Measurements from ENCODE around the gene C1QA.

C1QA gene

DNA sequence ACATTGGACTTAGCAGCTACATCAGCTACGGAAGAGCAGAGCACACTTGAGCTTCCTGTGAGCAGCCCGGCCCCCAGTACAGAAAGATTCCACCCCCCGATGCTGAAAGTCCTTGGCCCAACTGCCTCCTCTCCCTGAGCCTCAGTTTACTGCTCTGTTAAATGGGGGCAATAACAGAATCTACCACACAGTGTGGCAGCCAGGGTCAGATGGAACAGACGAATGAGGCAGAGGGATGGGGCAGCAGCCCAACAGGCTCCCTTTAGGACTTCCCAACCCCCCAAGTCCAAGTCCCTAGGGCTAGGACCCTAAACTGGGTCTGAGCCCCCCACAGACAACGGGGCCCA is 22.9 kb upstream of the C1QA start:
- DNase-seq: no peak

DNA sequence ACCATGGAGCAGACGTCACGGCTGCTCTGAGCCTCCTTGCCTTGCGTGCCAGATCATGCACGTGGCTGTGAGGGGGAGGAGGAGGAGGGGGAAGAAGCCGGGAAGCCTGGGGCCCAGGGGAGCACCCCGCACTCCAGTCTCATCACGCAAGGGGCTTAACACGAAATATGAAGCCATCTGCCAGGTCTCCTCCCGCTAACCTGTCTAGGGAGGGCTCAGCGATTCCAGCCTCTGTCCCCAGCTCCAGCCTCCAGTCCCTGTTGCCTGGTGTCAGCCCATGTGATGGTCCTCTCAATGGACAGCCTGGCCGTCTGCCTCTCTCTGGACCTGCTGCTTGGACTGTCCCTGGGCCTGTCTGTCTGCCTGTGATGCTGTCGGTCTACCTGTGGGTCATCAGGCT is 22.5 kb upstream of the C1QA start:
- no peak for DNase-seq

DNA sequence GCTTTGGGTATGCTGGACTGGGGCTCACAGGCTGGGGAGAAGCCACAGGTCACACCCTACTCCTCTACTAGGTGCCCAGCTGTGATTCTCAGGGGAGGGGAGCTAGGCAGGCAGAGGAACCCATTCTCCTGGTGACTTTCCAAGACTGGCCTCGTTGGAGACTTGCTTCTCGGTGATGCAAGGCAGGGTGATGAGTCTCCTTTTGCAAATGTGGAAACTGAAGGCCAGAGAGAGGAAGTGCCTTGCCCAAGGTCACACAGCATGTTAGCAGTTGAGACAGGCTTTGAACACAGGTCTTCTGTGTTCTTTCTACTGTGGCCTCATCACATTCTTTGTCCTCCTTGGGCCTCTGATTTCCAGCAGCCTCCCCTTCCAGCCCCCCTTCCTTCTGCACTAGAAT is 20.5 kb upstream of the C1QA start:
- DNase-seq: no peak

DNA sequence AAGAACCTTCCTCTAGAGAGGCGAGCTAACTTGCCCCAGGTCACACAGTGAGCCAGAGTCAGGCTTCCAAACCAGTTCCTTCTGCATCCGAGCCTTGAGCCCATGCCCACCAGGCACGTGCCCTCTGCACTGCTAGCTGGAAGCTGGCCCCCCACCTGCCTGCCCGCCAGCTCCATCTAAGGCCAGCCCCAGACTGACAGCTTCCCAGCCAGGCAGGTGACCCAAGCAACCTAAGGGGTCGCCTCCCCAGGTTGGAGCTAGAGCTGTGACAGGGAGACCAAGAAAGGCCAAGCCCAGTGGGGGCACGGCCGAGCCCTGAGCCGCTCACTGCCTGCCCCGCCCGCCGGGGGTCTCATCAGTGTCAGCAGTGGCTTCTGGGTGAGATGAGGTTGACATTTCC is 19.9 kb upstream of the C1QA start:
- DNase-seq: no peak

DNA sequence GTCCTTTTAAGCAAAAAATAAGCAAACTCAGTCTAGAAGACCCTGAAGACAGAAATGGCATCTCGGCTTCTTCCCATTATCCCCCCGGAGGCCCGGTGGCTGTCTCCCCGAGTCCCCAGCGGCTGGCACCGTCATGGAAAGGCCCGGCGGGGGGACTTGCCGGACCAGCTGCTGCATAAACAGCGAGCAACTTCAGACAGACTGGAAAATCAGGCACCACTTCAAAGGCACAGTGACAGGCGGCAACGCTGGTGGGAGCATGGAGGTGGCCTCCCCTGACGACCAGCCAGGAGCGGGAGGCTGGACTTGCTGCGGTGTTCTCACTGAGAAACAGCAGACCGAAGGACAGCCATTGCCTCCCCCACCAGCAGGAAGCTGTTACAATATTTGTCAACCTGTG is 18.4 kb upstream of the C1QA start:
- no peak for DNase-seq

DNA sequence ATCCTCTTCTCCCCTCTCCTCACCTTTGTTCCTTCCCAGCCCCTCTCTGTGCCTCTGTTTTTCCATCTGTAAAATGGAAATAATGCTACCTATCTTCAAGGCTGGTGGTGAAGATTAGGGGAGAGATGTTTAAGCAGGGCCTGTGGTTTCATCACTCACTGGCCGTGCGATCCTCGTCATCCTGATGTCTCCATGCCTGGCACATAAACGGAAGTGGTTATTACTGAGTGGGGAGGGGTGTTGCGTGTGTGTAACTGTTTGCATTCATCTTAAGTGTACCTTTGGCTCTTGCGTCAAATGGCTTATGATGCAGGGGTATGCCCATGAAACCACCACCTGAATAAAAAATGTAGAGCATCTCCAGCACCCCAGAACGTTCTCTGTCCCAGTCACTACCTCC is 17.2 kb upstream of the C1QA start:
- DNase-seq: no peak

DNA sequence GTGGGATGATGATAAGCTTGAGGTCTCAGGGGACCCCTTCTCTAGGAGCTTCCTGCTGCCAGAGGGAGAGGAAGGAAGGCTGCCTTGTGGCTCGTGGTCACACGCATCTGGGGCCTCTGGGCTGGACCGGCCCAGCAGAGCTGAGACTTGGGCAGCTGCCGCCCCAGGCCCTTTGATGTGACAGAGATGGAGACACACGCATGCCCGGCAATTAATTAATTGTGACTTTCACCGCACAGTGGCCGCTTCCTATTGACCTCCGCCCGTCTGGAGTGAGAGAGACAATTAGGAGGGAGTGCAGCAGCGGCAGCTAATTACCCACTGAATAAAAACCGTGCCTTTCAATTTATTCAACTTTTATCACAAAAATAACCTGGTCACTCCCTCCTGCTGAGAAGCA is 16.6 kb upstream of the C1QA start:
- no peak for DNase-seq

DNA sequence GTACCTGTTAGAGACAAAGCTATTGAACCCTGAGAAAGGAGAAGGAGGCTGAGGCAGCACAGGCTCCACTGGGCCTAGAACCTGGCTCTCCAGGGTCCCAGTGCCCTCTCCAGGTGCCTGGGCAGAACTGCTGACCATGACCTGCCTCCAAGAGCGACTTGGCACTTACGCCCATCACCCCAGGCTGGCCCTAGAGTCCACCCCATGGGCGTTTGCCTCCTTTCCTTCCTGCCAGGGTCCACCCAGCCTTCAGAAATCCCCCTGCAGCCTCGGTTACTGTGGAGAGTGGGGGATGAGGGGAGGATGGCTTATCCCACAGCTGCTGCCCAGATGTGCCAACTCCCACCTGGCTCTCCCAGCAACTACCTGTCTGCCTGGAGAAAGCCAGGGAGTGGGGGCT is 14.7 kb upstream of the C1QA start:
- DNase-seq: no peak

DNA sequence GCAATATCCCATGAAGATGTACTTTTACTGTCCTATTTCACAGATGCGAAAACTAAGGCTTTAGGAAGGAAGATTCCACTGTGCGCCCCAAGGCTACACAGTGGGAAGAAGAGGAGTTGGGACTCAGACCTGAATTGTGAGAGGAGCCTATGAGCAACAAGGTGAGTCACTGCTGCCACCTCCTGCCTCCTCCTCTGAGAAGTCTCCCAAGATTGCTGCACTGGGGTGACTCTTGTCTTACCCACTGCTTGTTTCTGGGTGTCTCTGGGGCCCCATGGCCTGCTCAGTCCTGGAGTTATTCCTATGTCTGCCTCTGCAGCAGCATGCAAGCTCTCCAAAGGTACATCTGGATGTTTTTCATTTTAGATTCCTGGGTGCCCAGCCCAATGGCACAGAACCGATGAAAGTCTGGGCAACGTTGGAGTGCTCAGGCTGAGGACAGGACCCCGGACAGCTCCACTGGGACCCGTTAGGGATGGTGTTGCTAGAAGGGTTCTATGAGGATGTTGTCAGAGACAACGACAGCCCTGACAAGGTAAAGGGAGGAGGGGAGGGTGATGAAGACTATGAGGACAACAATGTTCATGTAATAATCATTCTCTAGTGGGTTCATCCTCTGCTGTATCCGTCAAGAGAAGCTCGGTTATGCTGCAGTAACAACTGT is 11.0 kb upstream of the C1QA start:
- no peak for DNase-seq

DNA sequence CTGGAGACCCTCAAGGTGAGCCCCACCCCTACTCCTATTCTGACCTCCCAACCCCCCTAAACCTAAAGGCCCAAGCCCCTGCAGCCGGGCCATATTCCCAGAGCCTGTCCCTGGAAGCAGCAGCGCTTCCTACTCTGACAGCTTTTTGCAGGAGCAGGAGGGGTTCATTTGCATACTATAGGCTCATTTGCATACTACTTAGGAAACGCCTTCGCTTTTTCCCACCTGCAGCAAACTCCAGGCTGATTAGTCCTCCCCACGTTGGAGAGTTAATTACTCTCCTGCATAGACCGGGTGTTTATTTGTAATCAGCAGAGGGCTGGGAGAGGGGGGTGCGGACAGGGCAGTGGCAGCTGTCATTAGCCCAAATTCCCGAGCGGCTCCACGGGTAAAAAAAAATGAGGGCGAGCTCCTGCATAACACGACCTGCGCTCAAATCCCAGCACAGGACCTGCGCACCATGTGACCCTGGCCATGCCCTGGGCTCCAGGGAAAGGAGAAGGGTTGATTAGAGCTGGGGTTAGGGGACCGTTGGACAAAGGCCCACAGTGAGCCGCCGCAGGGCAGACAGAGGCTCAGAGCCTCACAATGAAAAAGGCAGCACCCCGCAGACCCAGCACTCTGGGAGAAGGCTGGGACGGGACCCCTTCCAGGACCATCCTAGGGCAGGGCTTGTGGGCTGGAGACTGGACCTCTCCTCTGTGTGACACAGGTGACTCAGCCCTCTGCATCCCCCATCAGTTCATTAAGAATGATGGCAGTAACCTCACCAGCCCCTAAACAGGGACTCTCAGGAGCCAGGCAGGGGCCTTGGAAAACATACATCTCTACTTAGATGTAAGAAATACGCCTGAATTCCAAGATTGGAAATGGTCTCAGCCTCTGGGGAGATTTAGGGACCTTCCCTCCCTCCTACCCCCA is 9.9 kb upstream of the C1QA start:
- DNase-seq: no peak

DNA sequence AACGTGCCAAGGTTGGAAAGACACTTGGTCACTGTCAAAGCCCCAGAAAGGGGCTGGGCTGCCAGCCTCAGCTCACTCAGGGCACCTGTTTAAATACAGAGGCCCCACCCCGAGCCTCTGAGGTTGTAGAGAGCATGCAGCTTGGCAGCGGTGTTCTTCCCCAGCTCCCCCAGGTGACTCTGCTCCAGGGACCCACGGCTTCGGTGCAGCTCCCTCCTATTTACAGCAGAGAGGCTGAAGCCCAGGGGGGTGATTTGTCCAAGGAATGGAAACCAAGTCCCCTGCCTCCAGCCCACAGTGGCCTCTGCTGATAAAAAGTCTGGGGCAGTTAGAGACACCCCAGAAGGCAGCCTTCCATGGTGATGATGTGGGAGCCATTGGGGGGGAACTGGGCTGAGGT is 9.1 kb upstream of the C1QA start:
- DNase-seq: no peak

DNA sequence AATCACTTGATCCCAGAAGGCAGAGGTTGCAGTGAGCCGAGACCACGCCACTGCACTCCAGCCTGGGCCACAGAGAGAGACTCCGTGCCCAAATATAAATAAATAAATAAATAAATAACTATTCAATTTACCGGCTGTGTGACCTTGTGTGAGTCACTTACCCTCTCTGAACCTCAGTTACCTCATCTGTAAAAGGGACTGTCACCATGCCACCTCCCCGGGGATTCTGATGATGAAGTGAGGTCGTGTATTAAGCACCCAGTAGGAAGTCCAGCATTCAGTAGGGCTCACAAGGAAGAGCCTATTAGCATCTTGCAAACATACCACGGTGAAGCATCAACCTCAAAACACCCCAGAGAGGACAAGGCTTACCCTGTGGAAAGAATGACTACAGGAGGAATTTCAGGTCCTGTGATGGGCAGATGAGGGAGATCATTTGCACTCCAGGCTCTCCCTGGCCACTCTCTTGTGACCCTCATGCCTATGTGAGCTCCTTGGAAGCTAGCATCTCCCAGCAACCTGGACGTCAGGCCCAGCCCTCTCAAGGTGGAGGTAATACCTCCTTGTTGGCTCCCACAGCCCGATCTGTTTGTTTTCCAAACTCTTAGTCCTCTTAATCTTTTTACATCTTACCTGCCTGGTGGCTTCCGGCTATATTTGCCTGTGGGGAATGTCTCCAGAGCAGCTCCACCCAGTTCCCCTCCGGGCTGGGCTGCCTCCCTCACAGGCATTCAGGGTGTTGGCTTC is 7.6 kb upstream of the C1QA start:
- DNase-seq: no peak

DNA sequence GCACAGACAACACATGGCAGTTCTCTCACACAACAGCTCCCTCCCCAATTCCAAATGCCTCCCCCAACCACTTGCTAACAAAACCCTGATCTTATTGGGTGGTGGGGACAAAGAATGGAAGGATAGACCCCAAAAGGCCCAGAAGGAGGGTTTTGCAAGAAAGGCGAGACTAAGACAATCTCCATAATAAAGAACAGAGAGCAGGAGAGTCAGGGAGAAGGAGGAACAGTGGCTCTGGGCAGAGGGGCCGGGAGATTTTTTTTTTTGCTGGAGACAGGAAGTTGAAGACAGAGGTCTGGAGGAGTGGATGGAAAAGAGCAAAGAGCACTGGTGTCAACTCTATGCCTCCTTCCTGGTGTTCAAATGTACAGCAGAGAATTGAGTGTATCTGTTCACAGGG is 6.5 kb upstream of the C1QA start:
- no peak for DNase-seq

DNA sequence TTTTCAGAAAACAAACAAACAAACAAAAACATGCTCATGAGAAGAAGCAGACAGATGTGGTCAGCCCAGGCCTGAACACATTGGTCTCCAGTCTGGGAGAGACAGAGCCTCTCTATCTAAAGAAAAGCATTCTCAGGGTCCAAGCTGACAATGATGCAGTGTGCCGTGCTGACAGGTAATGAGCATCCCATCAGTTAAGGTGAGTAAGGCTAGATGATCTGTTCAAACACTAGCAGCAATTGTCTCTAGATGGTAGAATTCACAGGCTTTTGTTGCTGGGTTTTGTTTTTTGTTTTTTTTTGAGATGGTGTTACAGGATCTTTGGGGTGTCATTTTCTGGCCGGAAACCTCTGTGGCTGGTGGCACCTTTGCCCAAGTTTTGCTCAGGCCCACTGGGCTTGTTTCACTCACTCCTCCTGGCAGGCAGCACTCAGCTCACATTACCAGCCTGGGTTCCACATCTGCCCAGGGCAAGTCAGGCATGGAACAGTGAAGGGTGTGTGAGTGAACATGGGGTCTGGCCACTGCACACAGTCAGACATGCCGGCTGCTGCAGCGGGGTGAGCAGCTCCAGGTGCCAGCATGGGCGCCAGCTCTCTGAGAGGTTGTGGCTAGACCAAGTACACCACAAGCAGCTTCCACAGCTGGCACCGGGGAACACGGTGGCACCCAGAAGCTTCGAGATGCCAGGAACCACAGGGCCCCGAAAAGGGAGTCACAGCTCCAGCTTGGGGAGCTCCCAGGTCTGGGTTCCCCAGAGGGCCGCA is 2.5 kb upstream of the C1QA start:
- no peak for DNase-seq

DNA sequence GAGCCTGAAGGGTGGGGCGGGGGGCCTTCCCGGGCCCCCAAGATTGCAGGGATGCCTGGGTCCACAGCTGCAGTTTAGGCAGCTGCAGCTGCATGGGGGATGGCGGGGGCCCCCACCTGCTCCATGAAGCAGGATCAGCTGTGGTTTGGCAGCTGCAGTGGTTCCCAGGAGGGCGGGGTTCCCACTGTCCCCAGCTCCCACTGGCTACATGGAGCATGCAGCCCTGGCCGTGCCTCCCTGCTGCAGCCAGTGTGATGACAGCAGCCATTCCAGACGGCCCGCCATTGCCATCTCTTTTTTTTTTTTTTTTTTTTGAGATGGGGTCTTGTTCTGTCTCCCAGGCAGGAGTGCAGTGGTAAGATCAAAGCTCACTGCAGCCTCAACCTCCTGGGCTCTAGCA is 992 bp upstream of the C1QA start:
- DNase-seq: no peak

DNA sequence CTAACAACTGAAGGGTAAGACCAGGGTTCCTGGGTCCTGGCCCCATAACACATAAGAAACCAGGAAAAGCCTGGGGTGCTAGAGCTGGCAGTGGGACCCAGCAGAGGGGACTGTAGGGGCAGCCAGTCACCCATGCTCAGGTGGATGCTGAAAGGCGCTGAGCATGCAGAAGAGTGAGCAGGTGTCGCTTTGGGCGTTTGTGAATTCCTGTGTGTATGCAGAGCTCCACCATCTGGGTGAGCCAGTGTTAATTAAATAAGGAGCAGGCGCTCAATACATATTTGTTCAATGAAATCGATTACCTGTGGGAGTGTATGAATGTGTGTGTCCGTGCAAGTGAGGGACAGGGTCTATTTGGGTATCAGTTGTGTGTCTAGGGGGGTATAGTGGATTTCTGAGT is 499 bp downstream of the C1QA start:
- no peak for DNase-seq

DNA sequence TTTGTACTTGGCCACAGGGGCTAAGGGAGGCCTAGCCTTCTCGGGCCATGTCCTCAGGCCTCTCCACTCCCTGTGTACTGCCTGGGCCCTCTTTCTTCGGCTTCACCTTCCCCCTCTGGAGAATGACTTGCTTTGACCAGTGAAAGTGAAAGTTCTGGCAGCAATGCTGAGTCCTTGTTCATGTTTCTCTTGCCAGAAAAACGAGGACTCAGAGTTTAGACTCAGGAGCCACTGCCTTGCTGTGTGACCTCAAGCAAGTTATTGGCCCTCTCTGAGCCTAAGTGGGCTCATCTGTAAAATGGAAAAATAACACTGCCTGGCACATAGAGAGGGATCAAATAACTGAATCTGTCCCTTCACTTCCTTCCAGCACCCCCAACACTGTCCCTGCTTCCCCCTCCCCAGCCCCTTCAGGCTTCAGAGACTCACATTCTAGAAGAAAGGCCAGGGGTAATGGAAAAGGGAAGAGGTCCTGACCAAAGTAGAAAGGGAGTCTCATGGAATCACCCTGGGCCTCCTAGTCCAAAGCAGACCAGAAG is 1.5 kb downstream of the C1QA start:
- no peak for DNase-seq

DNA sequence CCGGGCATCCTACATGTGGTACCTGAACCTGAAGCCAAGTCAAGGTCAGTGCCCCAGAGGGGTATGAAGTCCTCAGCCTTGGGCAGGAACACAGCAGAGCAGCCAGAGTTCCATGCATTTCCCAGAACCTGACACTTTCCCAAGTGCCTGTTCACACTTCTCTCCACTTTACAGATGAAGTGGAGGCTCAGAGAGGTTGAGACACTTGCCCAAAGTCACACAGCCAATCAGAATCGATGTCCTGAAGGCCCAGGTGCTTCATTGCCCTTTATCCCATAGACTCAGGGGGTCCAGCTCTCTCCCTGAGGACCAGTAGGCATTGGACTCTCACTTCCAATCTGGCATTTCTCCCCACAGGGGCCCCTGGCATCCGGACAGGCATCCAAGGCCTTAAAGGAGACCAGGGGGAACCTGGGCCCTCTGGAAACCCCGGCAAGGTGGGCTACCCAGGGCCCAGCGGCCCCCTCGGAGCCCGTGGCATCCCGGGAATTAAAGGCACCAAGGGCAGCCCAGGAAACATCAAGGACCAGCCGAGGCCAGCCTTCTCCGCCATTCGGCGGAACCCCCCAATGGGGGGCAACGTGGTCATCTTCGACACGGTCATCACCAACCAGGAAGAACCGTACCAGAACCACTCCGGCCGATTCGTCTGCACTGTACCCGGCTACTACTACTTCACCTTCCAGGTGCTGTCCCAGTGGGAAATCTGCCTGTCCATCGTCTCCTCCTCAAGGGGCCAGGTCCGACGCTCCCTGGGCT is 2.2 kb downstream of the C1QA start:
- DNase-seq: no peak

DNA sequence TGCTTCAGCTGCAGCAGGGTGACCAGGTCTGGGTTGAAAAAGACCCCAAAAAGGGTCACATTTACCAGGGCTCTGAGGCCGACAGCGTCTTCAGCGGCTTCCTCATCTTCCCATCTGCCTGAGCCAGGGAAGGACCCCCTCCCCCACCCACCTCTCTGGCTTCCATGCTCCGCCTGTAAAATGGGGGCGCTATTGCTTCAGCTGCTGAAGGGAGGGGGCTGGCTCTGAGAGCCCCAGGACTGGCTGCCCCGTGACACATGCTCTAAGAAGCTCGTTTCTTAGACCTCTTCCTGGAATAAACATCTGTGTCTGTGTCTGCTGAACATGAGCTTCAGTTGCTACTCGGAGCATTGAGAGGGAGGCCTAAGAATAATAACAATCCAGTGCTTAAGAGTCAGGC is 2.9 kb downstream of the C1QA start:
- no peak for DNase-seq

DNA sequence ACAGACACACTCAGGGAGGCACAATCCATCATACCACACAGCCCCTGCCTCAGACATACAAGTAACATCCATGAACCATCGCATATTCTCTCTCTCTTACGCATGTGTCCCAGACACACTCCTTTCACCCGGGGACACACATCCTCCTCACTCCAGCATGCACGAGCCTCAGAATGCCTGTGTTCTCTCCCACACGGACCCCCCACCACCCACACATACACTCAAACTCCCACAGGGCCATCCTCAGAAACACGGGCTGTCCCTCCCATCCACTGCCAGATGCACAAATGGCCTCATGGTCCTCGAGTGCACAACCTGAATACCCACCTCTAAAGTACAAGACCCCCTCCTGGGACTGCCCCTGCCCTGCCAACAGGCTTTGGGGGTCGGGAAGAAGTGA is 4.8 kb downstream of the C1QA start:
- DNase-seq: no peak

DNA sequence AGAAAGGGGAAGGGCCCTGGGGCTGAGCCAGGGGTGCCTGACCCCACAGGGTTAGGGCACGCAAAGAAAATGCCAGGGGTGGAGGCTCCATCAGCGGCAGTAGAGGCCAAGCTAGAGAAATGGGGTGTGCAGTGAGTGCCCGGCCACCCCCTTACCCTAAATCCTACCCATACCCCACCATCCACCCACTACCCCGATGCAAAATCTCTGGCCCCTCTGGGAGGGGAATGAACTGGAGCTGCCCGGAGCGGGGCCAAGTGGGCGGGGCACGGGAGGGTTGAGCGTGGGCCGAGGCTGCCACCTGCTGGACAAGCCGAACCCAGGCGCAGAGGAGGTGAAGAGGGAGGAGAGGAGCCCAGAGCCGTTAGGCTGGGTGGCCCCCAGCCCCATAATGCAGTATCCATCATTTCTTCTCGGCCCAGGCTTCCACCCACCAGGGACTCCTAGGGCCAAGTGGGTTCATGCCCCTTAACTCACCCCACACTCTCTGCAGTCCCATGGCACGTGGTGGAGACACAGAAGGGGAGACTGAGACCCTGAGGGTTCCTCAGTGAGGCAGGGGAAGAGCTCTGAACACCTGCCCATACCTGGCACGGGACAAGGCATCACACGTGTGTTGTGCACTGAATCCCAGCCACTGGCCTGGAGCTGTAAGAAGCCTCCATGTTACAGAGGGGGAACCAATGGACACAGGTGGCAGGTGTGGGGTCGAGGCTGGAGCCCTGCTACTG is 5.6 kb downstream of the C1QA start:
- DNase-seq: peak; percentile 13

DNA sequence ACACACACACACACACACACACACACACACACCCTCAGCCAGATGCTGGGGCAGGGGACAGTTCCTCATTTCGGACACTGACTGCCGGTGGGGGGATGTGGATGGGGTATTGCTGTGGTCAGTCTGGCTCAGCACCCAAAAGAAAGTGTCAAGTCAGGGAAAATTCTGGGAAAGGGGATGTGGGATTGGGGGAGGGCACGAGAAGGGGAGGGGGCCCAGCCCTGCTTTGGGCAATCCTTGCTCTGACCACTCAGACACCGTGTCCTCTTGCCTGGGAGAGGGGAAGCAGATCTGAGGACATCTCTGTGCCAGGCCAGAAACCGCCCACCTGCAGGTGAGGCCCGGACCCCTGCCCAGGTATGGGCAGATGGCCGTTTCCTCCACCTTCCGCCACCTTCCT is 7.0 kb downstream of the C1QA start, which contains the start of gene C1QC:
C1QC (plus strand) TSS at position 253 of the 400 bp plus-strand sequence. CDS start 391 bp downstream, outside the sequence.
- DNase-seq: no peak

Measured in NCI-H748 treated with DMSO at 0.1 percent for 48 hours (cell line).